PC-9 (cell line): ENCODE results near the gene ICAM3. TPM values are rescaled to one million over a fixed set of nuclear protein-coding genes. Genes with fewer than 3 reads are reported as not detected.

ENCODE experiments used
- BruUV-seq: library from RNA; stranded (reverse); fragments of 400-500 nt; replicated peaks from 2 replicates; lab custom pipeline; 2021; lab: Mats Ljungman, UMichigan
- CTCF ChIA-PET: fragments of 300-600 bp; sonication (Branson Sonifier 250); formaldehyde crosslinking; loops from one replicate; lab custom pipeline; 2022; ENCODE audit warnings: antibody characterized with exemption; lab: Charles Lee
- POLR2A ChIA-PET: fragments of 300-600 bp; sonication (Branson Sonifier 250); formaldehyde crosslinking; loops from one replicate; lab custom pipeline; 2022; ENCODE audit warnings: antibody characterized with exemption; ENCODE audit not compliant: unreplicated experiment; lab: Charles Lee
- DNase-seq, 2 experiments: peaks; one replicate each; pipeline versions ENCODE4 v3.0.0 to v3.0.0-alpha.2; 2015 to 2022; ENCODE audit warnings: mixed read lengths in 1 of 2
- H2AFZ ChIP-seq: fragments of 200-600 bp; sonication (generic); 2 replicates; pipeline ENCODE4 v1.8.1; 2017; ENCODE audit warnings: antibody characterized with exemption
- H3F3A ChIP-seq: fragments of 200-600 bp; sonication (generic); 2 replicates; pipeline ENCODE4 v1.8.1; 2017; ENCODE audit warnings: antibody characterized with exemption, mild to moderate bottlenecking, low read depth; ENCODE audit not compliant: insufficient read depth
- H3K27ac ChIP-seq: fragments of 200-600 bp; sonication (generic); 2 replicates; pipeline ENCODE4 v1.6.1; 2016; ENCODE audit warnings: mixed run types
- H3K27me3 ChIP-seq: fragments of 200-600 bp; sonication (generic); 2 replicates; pipeline ENCODE4 v1.6.1; 2016; ENCODE audit warnings: low read depth, mixed run types; ENCODE audit not compliant: insufficient read depth
- H3K36me3 ChIP-seq: fragments of 200-600 bp; sonication (generic); 2 replicates; pipeline ENCODE4 v1.6.1; 2016; ENCODE audit warnings: low read depth, mixed run types
- H3K4me1 ChIP-seq: fragments of 200-600 bp; sonication (generic); replicated peaks from 2 replicates; pipeline ENCODE4 v1.6.1; 2016; ENCODE audit warnings: mixed run types; ENCODE audit not compliant: insufficient read depth
- H3K4me2 ChIP-seq: fragments of 200-600 bp; sonication (generic); 2 replicates; pipeline ENCODE4 v1.6.1; 2017; ENCODE audit warnings: mixed run types
- H3K4me3 ChIP-seq: fragments of 200-600 bp; sonication (generic); 2 replicates; pipeline ENCODE4 v1.6.1; 2016; ENCODE audit warnings: mixed run types
- H3K79me2 ChIP-seq: fragments of 200-600 bp; sonication (generic); 2 replicates; pipeline ENCODE4 v1.6.1; 2017; ENCODE audit warnings: low read depth, mixed run types
- H3K9me2 ChIP-seq: fragments of 200-600 bp; sonication (generic); 2 replicates; pipeline ENCODE4 v1.8.1; 2017; ENCODE audit warnings: mild to moderate bottlenecking; ENCODE audit not compliant: insufficient read depth
- H3K9me3 ChIP-seq: fragments of 200-600 bp; sonication (generic); 2 replicates; pipeline ENCODE4 v1.8.1; 2016; ENCODE audit warnings: low read depth; ENCODE audit not compliant: insufficient read depth
- H4K20me1 ChIP-seq: fragments of 200-600 bp; sonication (generic); 2 replicates; pipeline ENCODE4 v1.8.1; 2017; ENCODE audit not compliant: insufficient read depth
- CTCF ChIP-seq: fragments of 200-600 bp; sonication (generic); conservative IDR thresholded peaks from 2 replicates; pipeline ENCODE4 v1.6.1; 2017; ENCODE audit warnings: mixed run types, antibody characterized with exemption, mild to moderate bottlenecking, moderate library complexity
- EZH2 ChIP-seq: fragments of 200-600 bp; sonication (generic); IDR thresholded peaks from 2 replicates; pipeline ENCODE4 v1.8.0; 2017; ENCODE audit warnings: antibody characterized with exemption, low read depth
- intact Hi-C: fragments of 100-400 bp; cut with micrococcal nuclease; formaldehyde crosslinking; loops from one replicate; pipeline ENCODE4 v1.10.0; 2022; ENCODE audit not compliant: unreplicated experiment
- total RNA-seq: library from RNA; stranded (reverse); gene quantifications from 2 replicates; pipeline ENCODE4 v1.2.3, GENCODE V29; 2021

ICAM3 gene
- total RNA-seq, 1 experiment from 2014 or later = 22.7 TPM

GRCh38 chr19:10286803-10287737, 52.4 kb downstream of the ICAM3 start, which contains the start of gene ICAM4:
Gene ICAM4, plus strand, starts transcription at chr19:10286955. Its CDS starts 58 bp downstream, at chr19:10287013.
- peaks cover 36% of the 10 kb centered on the region for H3K4me1 ChIP-seq
- POLR2A ChIA-PET = interaction anchor here (0.6 kb wide), 2 partner anchors 8 to 47 kb away, joined by 3 to 14 read pairs; no protein-coding TSS in a partner anchor
- no peak for DNase-seq
- H3K36me3 ChIP-seq = peaks cover 9% of the 10 kb centered on the region; the same call in 1 of the 2 replicates
- CTCF ChIA-PET = interaction anchor here (0.7 kb wide), 1 partner anchor 18 kb away, joined by 3 read pairs; no protein-coding TSS in a partner anchor
- intact Hi-C loops = no loop called here
- H3F3A ChIP-seq = peaks cover 28% of the 10 kb centered on the region
- H3K79me2 ChIP-seq = no peaks in the 10 kb centered on the region
- no peak within 1 kb of the TSS for H3K4me2 ChIP-seq
- no peak for TF ChIP-seq EZH2
- no peak for TF ChIP-seq CTCF
- BruUV-seq = no TSS peak
- no peaks in the 10 kb centered on the region for H3K9me3 ChIP-seq
- H4K20me1 ChIP-seq = no peaks in the 10 kb centered on the region
- H2AFZ ChIP-seq = no peak within 1 kb of the TSS
- no peaks in the 10 kb centered on the region for H3K9me2 ChIP-seq
- no peak within 1 kb of the TSS for H3K27ac ChIP-seq
- no peak within 1 kb of the TSS for H3K4me3 ChIP-seq
- H3K27me3 ChIP-seq = no peaks in the 10 kb centered on the region

GRCh38 chr19:10285393-10285792, 54.0 kb downstream of the ICAM3 start:
- CTCF ChIA-PET = no interaction called here
- intact Hi-C loops = no loop called here
- Histone ChIP-seq H3K4me3 (no peak overlapping the region), H4K20me1 (no peaks in the 10 kb centered on the region), H3F3A (peaks cover 33% of the 10 kb centered on the region), H3K9me3 (no peaks in the 10 kb centered on the region), H3K79me2 (no peaks in the 10 kb centered on the region), H3K36me3 (peaks cover 9% of the 10 kb centered on the region; the same call in 1 of the 2 replicates), H3K4me2 (no peak overlapping the region), H3K27me3 (no peaks in the 10 kb centered on the region), H2AFZ (no peak overlapping the region), H3K4me1 (peaks cover 25% of the 10 kb centered on the region), H3K9me2 (no peaks in the 10 kb centered on the region), H3K27ac (no peak overlapping the region)
- no TSS peak for BruUV-seq
- TF ChIP-seq CTCF = no peak
- no peak for TF ChIP-seq EZH2
- POLR2A ChIA-PET = interaction anchor here (0.6 kb wide), 2 partner anchors 116 to 1861 kb away, joined by 4 to 11 read pairs; no protein-coding TSS in a partner anchor
- DNase-seq = no peak

GRCh38 chr19:10284960-10285278, 54.5 kb downstream of the ICAM3 start:
- Histone ChIP-seq H3K4me3 (no peak overlapping the region), H3K9me3 (no peaks in the 10 kb centered on the region), H3K27me3 (no peaks in the 10 kb centered on the region), H3K9me2 (no peaks in the 10 kb centered on the region), H3F3A (peaks cover 33% of the 10 kb centered on the region), H3K79me2 (no peaks in the 10 kb centered on the region), H2AFZ (no peak overlapping the region), H4K20me1 (no peaks in the 10 kb centered on the region), H3K36me3 (peaks cover 9% of the 10 kb centered on the region; the same call in 1 of the 2 replicates), H3K4me2 (no peak overlapping the region), H3K4me1 (peaks cover 26% of the 10 kb centered on the region), H3K27ac (no peak overlapping the region)
- CTCF ChIA-PET = no interaction called here
- intact Hi-C loops = no loop called here
- BruUV-seq = no TSS peak
- TF ChIP-seq EZH2 (no peak), CTCF (no peak)
- no peak for DNase-seq
- POLR2A ChIA-PET = no interaction called here
